Adrenal gland (tissue), 5 donors: ENCODE data around the gene SLC38A1.

Source experiments
- POLR2A ChIP-seq, 2 donors: fragments of 450-650 bp; IDR thresholded peaks; one replicate each; pipeline ENCODE4 v1.6.1; 2017; ENCODE audit warnings: antibody characterized with exemption in 2 of 2, mild to moderate bottlenecking in 2 of 2, moderate library complexity in 1 of 2
- TF ChIP-seq, protein P1 (sequence below), 6 experiments: fragments of 450-650 bp in 4 of 6; fragments of 200-600 bp in 2 of 6; sonication (generic) in 1 of 6; IDR thresholded peaks; 1 replicate in 5 of 6; 2 replicates in 1 of 6; pipeline versions ENCODE4 v1.5.1 to v1.8.0; 2016 to 2021; ENCODE audit warnings: antibody characterized with exemption in 6 of 6, mild to moderate bottlenecking in 2 of 6, moderate library complexity in 1 of 6
- donor health status: DM: no; HTN: no; CAD: no.

DNA sequence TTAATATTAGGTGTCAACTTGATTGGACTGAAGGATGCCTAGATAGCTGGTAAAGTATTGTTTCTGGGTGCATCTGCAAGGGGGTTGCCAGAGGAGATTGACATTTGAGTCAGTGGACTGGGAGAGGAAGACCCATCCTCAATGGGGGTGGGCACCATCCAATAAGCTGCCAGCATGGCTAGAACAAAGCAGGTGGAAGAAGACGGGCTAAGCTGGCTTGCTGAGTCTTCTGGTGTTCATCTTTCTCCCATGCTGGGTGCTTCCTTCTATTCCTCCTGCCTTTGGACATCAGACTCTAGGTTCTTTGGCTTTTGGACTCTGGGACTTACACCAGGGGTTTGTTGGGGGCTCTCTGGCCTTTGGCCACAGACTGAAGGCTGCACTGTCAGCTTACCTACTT is 87.4 kb downstream of the SLC38A1 start:
- no peak for TF ChIP-seq POLR2A (IDR thresholded peaks at IDR 0.05)
- TF ChIP-seq, protein P1, sequence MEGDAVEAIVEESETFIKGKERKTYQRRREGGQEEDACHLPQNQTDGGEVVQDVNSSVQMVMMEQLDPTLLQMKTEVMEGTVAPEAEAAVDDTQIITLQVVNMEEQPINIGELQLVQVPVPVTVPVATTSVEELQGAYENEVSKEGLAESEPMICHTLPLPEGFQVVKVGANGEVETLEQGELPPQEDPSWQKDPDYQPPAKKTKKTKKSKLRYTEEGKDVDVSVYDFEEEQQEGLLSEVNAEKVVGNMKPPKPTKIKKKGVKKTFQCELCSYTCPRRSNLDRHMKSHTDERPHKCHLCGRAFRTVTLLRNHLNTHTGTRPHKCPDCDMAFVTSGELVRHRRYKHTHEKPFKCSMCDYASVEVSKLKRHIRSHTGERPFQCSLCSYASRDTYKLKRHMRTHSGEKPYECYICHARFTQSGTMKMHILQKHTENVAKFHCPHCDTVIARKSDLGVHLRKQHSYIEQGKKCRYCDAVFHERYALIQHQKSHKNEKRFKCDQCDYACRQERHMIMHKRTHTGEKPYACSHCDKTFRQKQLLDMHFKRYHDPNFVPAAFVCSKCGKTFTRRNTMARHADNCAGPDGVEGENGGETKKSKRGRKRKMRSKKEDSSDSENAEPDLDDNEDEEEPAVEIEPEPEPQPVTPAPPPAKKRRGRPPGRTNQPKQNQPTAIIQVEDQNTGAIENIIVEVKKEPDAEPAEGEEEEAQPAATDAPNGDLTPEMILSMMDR (IDR thresholded peaks at IDR 0.05), result no peak
